Stimulated activated CD4-positive, alpha-beta T cell treated with anti-CD3 and anti-CD28 coated beads, Interleukin-12 subunit alpha, Interleukin-12 subunit beta, amount 100 ng/mL, for 4 hours (primary cell): ENCODE measurements around the gene CEBPZOS.

ENCODE experiments used
- DNase-seq: peaks from one replicate; pipeline ENCODE4 v3.0.0-alpha.2; 2020

Gene CEBPZOS

GRCh38 chr2:37244017-37244416, 47.7 kb downstream of the CEBPZOS start:
- no peak for DNase-seq

GRCh38 chr2:37244755-37245154, 48.5 kb downstream of the CEBPZOS start:
- DNase-seq = no peak

- no peak for DNase-seq
Observed at GRCh38 chr2:37246205-37246604, 49.9 kb downstream of the CEBPZOS start.

- no peak for DNase-seq
Observed at GRCh38 chr2:37250869-37251740, 54.8 kb downstream of the CEBPZOS start.
